Stimulated activated CD4-positive, alpha-beta T cell treated with anti-CD3 and anti-CD28 coated beads, Interleukin-4, amount 100 ng/mL, for 24 hours (primary cell): ENCODE data around the gene ZBTB39.
A peak's percentile ranks its signal among the peaks of the same experiment; 100 is the strongest.
"Not testable (repeated sequence)": the region's sequence is repeated elsewhere in the genome, so short reads cannot be mapped to it uniquely, and the experiment has no call there.

Experiments used
- DNase-seq: peaks from one replicate; pipeline ENCODE4 v3.0.0-alpha.2; 2020

Gene ZBTB39, protein sequence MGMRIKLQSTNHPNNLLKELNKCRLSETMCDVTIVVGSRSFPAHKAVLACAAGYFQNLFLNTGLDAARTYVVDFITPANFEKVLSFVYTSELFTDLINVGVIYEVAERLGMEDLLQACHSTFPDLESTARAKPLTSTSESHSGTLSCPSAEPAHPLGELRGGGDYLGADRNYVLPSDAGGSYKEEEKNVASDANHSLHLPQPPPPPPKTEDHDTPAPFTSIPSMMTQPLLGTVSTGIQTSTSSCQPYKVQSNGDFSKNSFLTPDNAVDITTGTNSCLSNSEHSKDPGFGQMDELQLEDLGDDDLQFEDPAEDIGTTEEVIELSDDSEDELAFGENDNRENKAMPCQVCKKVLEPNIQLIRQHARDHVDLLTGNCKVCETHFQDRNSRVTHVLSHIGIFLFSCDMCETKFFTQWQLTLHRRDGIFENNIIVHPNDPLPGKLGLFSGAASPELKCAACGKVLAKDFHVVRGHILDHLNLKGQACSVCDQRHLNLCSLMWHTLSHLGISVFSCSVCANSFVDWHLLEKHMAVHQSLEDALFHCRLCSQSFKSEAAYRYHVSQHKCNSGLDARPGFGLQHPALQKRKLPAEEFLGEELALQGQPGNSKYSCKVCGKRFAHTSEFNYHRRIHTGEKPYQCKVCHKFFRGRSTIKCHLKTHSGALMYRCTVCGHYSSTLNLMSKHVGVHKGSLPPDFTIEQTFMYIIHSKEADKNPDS

DNA sequence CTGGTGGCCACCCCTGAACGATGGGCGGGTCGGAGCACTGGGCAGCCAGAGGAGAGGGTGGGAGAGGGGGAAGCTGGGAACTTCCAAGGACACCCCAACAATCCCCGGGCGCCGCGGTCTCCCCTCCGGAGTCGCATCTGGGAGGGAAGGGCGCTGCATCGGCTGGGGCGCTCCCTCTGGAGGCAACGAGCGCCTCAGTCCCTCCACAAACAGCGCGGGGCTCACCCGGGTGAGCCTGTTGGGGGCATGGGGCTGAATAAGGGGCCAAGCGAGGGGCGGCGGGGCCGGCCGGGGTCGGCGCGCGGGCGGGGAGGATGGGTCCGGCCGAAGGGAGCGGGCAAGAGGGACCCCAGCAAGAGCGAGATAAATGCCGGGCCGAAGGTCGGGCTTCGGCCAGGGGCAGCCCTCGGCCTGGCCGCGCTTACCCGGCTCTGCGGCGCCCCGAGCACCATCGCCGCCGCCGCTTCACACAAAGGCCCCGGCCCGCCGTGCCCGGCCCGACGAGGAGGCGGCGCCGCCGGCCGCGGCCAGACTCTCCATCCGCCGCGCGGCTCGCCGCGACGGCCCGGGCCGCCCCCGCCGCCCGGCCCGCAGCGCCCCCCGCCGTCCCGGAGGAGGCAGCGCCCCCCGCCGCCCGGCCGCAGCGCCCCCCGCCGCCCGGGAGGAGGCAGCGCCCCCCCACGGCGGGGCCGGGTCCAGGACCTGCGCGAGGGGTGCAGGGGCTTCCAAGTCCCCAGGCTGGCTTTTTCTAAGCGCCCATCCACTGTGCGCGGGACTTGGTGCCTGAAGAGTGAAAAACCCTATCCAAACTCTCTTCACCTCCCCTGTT, at the start of gene ZBTB39:
TSS of gene ZBTB39 (minus strand) at position 567 of the 829 bp plus-strand sequence. CDS start 1,629 bp downstream, outside the sequence.
- DNase-seq: peak; percentile 60

DNA sequence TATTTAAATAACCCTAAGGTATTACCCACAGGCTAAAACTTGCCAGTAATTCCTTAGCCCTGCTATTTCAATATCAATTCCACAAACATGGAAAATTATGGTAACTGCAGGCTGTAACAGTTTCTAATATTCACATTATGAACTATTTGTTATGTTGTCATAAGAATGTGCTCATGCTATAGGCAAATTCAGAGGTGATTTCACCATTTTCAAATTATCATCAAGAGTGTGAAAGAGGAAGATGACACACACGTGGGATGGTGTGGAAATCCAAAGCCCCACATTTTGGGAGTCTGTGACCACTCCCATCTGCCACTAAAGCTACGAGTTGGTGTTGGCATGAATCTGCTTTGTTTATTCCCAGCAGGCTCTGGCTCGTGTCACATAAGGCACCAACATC, 49.5 kb upstream of the ZBTB39 start:
- no peak for DNase-seq

DNA sequence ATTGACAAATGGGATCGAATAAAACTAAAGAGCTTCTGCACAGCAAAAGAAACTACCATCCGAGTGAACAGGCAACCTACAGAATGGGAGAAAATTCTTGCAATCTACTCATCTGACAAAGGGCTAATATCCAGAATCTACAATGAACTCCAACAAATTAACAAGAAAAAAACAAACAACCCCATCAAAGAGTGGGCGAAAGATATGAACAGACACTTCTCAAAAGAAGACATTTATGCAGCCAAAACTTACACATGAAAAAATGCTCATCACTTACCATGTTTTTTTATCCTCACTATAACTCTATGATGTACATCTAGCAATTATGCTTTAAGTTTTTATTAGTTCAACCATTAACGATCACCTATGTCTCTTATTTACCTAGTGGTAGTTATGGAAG, 47.6 kb upstream of the ZBTB39 start:
- not testable (repeated sequence) for DNase-seq

DNA sequence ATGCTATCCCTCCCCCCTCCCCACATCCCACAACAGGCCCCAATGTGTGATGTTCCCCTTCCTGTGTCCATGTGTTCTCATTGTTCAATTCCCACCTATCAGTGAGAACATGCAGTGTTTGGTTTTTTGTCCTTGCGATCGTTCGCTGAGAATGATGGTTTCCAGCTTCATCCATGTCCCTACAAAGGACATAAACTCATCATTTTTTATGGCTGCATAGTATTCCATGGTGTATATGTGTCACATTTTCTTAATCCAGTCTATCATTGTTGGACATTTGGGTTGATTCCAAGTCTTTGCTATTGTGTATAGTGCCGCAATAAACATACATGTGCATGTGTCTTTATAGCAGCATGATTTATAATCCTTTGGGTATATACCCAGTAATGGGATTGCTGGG, 46.8 kb upstream of the ZBTB39 start:
- DNase-seq: not testable (repeated sequence)

DNA sequence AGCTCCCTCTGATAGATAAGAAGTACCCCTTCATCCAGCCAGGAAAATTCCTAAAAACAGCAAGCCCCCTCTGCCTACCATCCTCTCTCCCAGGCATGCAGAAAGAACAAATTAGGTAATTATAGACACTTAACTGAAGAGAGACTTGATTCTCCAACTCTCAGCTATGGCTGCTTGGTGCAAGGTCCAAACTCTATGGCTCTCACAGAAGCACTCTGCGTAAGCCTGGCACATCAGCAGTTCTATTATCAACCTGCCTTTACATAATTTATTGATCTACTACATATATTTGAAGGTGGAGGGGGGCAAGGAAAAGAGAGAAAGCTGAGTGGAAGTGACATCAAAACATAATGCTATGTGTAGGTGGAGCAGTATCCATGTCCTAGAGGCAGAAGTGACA, 44.7 kb upstream of the ZBTB39 start:
- no peak for DNase-seq

DNA sequence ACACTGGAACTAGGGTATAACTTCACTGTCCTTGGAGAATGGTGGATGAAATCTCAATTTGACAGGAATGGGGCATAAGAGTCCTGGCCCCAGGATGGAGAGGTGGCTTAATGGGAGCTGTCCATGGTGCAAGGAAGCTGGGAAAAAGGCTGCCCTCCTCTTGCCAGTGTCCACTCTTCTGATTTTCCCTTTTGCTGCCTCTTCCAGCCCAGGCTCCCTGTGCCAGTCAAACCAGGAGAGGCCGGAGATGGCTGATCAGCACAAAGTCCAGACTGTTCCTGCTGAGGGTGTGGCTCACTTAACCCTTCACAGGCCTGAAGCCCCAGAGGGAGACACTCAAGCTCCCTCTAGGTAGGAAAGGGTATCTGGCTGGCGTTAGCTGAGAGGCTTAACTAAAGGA, 43.5 kb upstream of the ZBTB39 start, which contains the start of gene MYO1A:
TSS of gene MYO1A (minus strand) at position 240 of the 400 bp plus-strand sequence. CDS start 1,806 bp downstream, outside the sequence.
- DNase-seq: no peak

DNA sequence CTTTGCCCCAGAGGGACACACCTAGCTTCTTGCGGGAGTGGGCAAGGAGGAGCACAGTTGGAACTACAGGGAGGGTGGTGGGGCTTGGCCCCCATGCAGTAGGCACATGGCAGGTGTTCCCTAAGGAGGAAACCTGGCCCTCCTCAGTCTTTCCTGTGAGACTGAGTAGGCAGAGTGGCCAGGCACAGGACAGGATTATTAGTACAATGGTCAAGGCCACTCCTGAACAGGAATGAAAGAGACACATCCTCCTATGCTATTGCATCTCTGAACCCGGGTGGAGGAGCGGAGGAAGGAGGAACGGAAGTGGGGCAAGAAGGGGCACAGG, 42.7 kb upstream of the ZBTB39 start:
- DNase-seq: no peak

DNA sequence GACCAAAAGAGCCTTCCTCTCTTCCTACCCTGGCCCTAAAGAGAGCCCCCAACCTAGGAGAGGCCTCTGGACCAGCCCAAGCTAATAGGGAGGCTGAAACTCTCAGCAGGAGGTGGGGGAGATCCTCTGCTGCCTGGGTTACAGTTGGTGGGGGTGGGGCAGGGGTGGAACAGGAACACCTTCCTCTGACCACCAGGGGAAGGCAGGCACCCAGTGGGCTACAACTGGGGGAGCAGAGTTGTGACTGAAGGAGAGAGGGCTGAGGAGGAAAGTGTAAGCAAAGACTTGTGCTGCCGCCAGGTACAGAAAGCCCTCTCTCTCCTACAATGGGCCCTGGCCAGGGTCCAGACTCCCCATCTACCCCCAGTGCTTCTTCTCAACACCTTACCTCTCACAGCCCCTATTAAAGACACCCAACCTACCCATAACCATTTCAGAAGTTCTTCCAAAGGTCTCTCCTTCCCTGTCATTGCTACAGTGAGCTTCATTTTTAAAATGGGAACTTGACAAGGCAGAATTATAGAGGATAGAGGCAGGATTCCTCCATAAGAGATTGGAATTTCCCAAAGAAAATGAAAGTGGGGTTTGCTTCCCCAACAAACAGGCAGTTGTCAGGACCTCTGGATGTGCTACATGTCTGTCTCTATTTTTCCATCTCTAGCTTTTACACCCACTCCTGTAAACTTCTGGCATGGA, 42.2 kb upstream of the ZBTB39 start:
- DNase-seq: no peak

DNA sequence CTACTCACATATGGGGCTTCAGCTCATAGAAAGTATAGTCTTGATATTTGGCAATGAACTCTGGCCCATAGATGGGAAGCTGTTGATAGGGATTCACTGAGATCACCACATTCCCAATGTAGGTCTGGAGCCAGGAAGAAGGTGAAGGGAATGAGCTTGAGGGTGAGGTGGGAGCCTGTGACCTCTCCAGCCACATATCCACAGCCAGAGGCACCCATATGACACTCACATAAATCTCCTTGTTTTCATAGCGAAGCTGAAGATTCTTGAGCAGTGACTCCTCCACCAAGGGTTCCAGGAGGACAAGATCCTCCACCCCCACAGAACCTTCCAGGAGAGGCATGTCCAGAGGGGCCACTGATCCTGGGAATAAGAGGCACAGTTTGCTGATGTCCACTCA, 41.6 kb upstream of the ZBTB39 start:
- no peak for DNase-seq

DNA sequence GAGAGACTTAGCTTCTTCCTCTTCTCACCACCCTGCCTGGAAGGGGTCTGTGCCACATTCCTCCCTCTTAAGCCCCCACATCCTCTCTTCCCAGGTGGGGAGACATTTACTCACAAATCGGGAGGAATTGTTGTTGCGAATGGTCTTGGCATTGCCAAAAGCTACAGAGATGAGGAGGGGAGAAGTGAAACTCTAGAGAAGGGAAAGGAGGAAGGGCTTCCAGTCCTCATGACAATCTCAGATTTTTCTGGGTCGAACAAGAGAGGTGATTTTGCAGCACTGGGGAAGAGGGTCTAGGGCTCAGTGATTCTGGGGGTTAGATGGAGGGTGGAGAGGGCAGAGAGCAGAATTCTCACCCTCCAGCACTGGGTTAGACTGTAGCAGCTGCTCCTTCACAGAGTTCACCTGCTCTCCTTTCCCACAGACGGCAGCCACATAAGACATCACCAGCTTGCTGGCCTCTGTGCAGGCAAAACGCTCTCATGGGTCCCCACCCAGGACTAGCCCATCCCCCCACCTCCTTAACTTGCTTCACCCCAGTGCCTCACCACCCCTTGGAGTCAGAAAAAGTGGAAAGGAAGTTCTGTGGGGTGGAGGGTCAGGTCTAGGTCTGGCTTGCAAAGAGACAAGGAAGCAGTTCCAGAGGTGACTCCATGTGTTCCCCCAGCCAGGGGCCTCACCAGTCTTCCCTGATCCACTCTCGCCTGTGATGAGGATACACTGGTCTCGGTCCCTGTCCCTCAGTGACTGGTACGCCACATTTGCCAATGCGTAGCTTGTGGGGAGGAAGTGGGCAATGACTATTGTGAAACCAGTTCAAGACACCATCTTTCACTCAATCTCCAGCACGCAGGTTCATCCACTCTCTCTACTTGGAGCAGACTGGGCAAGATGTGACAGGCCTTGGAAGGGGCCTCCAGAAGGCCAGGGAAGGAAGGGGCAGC, 40.9 kb upstream of the ZBTB39 start:
- DNase-seq: peak; percentile 48

DNA sequence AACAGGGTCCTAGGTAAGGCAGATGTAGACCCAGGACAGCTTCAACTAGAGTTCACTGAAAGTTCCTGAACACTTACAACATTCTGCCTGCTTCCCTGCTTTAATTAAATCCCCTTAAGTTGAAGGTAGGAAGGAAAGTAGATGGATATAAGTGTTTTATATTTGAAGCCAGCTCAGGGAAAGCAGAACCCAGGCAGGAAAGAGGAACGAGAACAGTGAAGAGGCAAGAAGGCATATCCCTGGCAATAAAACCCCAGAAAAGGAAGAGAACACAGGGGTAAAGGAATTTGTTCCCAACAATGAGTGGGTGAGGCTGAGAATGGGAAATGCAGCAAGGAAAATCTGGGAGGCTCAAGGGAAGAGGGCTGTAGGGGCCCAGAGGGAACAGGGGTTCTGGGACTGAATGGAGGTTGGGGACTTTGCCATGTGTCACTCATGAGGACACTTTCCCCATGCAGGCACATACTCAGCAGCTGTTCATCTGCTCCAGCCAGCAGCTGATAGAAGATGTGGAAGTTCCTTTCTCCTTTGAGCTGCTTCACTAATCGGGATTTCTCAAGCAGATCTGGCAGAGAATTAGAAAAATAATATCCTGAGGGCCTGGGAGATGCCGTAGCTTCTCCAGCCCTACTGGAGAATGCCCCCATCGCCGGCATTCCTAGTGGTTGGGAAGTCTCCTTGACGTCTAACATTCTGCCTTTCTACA, 39.9 kb upstream of the ZBTB39 start:
- DNase-seq: no peak

DNA sequence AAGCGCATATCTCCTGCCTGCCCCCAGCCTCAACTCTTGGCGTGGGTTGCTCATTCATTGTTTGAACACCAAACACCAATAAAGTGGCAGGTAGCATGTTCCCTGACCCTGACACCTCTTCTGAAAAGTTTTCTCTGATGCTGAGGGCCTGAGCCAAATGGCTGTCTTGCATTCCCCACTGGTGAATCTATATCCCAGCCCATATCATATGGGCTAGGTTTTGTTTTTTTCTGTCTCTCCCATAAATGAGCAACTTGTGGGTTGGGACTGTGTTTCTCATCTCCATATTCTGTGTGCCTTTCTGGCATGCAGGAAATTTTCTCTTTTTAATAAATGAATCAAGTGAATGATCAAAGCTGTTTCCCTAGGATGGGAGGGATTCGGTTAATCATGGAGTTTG, 38.5 kb upstream of the ZBTB39 start:
- DNase-seq: no peak

DNA sequence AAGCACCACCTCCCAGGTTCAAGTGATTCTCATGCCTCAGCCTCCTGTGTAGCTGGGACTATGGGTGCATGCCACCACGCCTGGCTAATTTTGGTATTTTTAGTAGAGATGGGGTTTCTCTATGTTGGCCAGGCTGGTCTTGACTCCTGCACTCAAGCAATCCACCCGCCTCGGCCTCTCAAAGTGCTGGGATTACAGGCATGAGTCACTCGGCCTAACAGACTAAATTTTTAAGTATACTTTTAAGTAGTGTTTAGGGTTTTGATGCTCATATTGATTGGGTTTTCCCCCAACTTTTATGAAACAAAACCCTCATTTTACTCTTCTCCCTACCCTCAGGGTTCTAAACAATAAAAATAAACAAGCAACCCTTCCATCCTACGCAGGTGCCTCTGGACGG, 38.1 kb upstream of the ZBTB39 start:
- DNase-seq: no peak

DNA sequence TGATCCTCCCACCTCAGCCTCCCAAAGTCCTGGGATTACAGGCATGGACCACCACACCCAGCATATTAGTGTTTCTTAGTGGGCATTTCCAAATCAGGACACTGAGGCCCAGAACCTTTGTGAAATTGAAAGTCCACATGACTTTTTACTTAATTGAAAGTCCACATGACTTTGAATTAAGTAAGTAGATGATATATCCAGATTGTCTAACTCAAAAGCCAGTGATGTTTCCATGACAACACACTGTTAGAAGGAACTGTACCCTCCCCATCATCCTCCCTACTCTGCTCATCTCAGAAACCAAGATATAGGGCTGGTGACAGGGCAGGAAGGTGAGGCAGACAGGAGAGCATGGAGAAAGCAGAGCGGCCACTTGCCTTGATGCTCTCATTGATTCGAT, 36.3 kb upstream of the ZBTB39 start:
- DNase-seq: no peak

DNA sequence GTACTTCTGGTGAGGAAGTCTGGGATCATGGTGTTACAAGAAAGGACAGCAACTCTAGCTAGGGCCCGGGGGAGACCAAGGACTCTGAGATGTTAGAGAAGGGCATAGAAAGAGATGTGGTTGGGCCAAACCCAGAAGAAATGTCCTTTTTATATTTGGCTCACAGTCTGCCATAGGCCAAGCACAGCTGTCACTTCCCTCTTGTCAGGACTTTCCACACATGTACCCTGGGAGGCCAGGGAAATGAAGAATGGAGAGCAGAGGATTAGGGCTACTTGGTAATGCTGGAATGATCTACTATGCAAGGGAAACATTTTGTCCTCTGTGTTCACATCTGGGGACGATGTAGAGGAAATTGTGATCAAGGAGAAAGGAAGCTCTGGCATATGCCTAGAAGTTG, 34.4 kb upstream of the ZBTB39 start:
- DNase-seq: no peak

DNA sequence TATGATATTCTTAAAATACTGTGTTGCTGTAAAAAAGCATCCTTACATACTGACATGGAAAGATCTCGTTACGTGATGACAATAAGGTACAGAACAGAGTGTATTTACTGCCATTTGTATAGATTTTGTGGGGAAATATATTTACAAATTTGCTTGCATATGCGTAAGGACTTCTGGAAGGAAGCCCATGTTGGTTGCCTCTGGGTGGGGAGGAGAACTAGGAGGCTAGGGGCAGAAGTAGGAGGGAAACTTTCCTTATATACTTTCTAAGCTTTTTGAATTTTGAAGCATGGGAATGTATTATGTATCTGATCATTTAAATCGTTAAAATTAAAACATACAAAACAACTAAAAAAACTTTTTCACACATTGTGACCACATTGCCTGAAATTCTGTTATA, 33.9 kb upstream of the ZBTB39 start:
- no peak for DNase-seq

DNA sequence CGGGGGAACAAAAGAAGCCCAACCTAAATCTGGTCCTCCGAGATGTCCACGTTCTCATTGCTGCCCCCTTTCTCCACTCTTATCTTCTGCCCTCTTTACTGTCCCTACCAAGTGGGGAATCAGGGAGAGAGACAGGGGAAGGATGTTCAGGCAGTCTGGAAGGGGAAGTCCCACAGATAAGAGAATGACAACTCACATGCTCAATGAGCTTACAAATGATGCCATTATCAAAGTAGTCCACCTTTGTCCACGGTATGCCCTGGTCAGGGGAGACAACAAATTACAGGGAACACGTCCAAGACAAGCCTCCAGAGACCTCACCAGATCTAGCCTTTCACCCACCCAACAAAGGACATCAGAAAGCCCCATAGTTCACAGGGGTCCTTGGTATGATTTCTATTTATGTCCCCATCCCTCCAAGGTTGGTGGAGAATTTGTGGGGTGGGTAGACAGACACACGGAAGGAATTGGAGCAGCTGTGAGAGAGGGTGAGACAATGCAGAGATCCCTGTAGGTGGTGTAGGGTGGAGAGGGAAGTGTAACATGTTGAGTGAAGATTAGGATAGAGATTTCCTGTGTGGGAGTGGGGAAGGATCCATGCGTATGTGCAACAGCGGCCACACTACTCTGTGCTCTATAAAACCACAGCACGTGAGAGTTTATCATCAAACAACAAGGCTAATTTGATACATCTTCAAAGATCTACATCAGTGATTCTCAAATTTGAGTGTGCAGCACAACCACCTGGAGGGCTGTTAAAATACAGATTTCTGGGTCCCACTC, 32.9 kb upstream of the ZBTB39 start:
- no peak for DNase-seq

DNA sequence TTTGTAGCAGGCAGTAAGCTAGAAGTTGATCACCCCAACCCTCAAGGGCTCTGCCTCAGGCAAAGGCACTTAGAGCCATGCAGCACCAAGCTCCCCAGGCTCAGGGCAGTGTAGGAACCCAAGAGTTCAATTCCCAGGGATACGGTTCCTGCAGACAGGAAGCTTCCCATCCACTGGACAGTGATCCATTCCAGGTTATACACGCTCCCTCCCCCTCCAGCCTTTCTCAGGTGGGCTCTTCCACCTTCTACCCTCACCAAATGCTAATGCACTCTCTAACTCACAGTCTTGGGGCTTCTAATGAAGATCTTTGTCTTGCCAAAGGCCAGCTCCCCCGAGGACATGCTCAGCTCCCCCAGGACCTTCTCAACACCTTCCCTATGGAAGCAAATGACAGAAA, 30.9 kb upstream of the ZBTB39 start:
- no peak for DNase-seq

DNA sequence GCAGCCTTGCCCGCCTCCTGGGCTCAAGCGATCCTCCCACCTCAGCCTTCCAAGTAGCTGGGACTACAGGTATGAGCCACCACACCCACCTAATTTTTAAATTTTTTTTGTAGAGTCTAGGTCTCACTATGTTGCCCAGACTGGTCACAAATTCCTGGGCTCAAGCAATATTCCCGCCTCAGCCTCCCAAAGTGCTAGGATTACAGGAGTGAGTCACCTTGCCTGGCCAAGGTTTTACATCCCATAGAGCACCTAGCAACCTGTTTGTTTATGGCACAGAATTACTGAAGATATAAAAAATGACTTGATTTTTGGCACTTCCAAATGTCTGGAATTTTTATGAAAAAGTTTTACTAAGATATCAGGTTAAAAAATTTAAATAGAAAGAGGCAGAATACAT, 27.1 kb upstream of the ZBTB39 start:
- no peak for DNase-seq

DNA sequence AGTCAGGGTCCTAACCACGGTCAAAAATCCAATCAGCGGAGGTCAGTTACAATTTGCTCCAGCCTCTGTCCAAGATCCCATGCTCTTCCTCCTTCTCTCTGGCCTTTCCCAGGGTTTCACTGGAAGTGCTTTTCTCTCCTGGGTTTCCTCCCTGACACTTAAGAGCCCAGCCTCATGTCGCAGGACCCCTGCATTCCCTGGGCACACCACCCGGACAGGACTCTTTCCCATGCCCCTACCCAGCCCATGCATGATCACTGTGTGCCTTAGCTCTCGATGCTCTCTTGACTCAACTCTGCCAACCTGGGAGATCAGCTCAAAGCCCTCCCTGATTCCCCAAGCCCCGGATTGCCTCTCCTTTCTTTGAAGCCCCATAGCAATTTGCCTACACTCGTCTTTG, 25.4 kb upstream of the ZBTB39 start:
- no peak for DNase-seq
